ENCODE results near the gene PTPRG.

PTPRG gene

DNA sequence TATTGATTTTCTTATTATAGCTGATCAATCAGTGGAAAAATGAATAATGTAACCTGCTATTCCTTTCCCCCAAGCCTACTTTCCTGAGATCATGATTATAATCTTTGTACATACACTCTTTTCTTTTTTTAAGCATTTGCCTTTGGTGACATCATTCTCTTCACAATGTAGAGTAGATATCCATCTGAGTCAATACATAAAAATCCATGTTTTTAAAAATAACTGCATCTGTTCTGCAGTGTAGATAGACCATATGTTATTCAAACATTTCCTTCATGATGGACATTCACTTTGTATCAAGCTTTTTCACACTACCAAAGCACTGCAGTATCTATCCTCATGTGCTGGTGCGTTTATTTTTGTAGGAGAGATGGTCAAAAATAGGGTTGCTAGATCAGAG, 211.1 kb downstream of the PTPRG start:
- Histone ChIP-seq H3K9me3 (ENCODE audit: control insufficient read depth, low read length) (no peaks in the 10 kb centered on the region), H3K9ac (ENCODE audit: low read length) (no peak overlapping the region), H3K36me3 (ENCODE audit: control insufficient read depth, insufficient read depth, low read length) (no peaks in the 10 kb centered on the region), H3K4me3 (ENCODE audit: low read length) (no peak overlapping the region), H3K27me3 (ENCODE audit: control insufficient read depth, insufficient read depth, low read length) (no peaks in the 10 kb centered on the region), H3K4me1 (ENCODE audit: control insufficient read depth, insufficient read depth, low read length) (no peaks in the 10 kb centered on the region)

GRCh38 chr3:61774279-61774890, 213.0 kb downstream of the PTPRG start:
- H3K4me1 ChIP-seq (ENCODE audit: control insufficient read depth, insufficient read depth, low read length), result no peaks in the 10 kb centered on the region

GRCh38 chr3:61776390-61776789, 215.0 kb downstream of the PTPRG start:
- Histone ChIP-seq H3K36me3 (ENCODE audit: control insufficient read depth, insufficient read depth, low read length) (no peaks in the 10 kb centered on the region), H3K27me3 (ENCODE audit: control insufficient read depth, insufficient read depth, low read length) (no peaks in the 10 kb centered on the region), H3K4me3 (ENCODE audit: low read length) (no peak overlapping the region), H3K4me1 (ENCODE audit: control insufficient read depth, insufficient read depth, low read length) (no peaks in the 10 kb centered on the region), H3K9me3 (ENCODE audit: control insufficient read depth, low read length) (no peaks in the 10 kb centered on the region), H3K9ac (ENCODE audit: low read length) (no peak overlapping the region)

More at GRCh38 chr3:61774279-61774890, 213.0 kb downstream of the PTPRG start:
- H3K4me3 ChIP-seq (ENCODE audit: low read length), result no peak overlapping the region
- no peaks in the 10 kb centered on the region for H3K36me3 ChIP-seq (ENCODE audit: control insufficient read depth, insufficient read depth, low read length)
- H3K9me3 ChIP-seq (ENCODE audit: control insufficient read depth, low read length), result no peaks in the 10 kb centered on the region
- no peaks in the 10 kb centered on the region for H3K27me3 ChIP-seq (ENCODE audit: control insufficient read depth, insufficient read depth, low read length)
- H3K9ac ChIP-seq (ENCODE audit: low read length), result no peak overlapping the region

DNA sequence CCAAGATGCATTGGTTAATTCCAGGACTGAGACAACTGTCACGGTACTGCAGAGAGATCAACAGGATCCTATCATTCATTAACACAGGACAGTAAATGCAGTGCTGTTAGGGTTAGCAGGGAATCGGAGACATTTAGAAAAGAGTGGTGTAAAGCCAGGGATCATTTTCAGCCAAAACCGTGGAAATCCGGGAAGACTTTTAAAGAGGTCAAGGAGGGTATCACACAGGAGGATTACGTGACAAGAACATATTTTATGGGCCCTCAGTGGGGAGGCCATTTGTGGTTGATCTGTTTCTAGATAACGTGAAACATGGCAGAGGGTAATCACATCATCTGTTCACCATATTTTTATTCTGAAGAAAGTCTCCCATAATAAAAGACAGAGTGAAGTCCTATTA, 216.1 kb downstream of the PTPRG start:
- Histone ChIP-seq H3K27me3 (ENCODE audit: control insufficient read depth, insufficient read depth, low read length) (no peaks in the 10 kb centered on the region), H3K4me3 (ENCODE audit: low read length) (no peak overlapping the region), H3K9ac (ENCODE audit: low read length) (no peak overlapping the region), H3K36me3 (ENCODE audit: control insufficient read depth, insufficient read depth, low read length) (no peaks in the 10 kb centered on the region), H3K4me1 (ENCODE audit: control insufficient read depth, insufficient read depth, low read length) (no peaks in the 10 kb centered on the region), H3K9me3 (ENCODE audit: control insufficient read depth, low read length) (no peaks in the 10 kb centered on the region)

DNA sequence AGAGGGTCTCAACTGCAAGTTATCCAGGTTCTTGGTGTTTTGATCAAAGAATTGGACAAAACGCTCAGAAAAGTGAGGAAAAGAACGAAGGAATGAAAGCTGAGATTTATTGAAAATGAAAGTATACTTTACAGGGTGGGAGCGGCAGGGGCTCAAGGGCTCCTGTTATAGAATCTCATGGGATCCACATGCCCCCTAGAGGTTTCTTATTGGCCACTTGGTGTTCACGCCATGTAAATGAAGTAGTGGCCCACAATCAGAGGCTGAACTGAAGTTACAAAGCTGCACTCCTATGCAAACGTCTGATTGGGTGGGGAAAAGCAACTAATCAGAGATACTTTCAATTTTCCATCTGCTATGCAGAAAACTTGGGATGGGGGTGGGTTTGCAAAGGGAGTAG, 216.7 kb downstream of the PTPRG start:
- Histone ChIP-seq H3K4me1 (ENCODE audit: control insufficient read depth, insufficient read depth, low read length) (no peaks in the 10 kb centered on the region), H3K36me3 (ENCODE audit: control insufficient read depth, insufficient read depth, low read length) (no peaks in the 10 kb centered on the region), H3K9me3 (ENCODE audit: control insufficient read depth, low read length) (no peaks in the 10 kb centered on the region), H3K9ac (ENCODE audit: low read length) (no peak overlapping the region), H3K4me3 (ENCODE audit: low read length) (no peak overlapping the region), H3K27me3 (ENCODE audit: control insufficient read depth, insufficient read depth, low read length) (no peaks in the 10 kb centered on the region)

- H3K27me3 ChIP-seq (ENCODE audit: control insufficient read depth, insufficient read depth, low read length), result no peaks in the 10 kb centered on the region
Observed at GRCh38 chr3:61780016-61780415, 218.6 kb downstream of the PTPRG start.

GRCh38 chr3:61780455-61781228, 219.3 kb downstream of the PTPRG start:
- no peaks in the 10 kb centered on the region for H3K27me3 ChIP-seq (ENCODE audit: control insufficient read depth, insufficient read depth, low read length)
- H3K36me3 ChIP-seq (ENCODE audit: control insufficient read depth, insufficient read depth, low read length), result no peaks in the 10 kb centered on the region
- no peaks in the 10 kb centered on the region for H3K4me1 ChIP-seq (ENCODE audit: control insufficient read depth, insufficient read depth, low read length)
- H3K9me3 ChIP-seq (ENCODE audit: control insufficient read depth, low read length), result no peaks in the 10 kb centered on the region
- H3K9ac ChIP-seq (ENCODE audit: low read length), result no peak overlapping the region
- no peak overlapping the region for H3K4me3 ChIP-seq (ENCODE audit: low read length)

More at GRCh38 chr3:61780016-61780415, 218.6 kb downstream of the PTPRG start:
- no peak overlapping the region for H3K4me3 ChIP-seq (ENCODE audit: low read length)
- H3K9ac ChIP-seq (ENCODE audit: low read length), result no peak overlapping the region
- H3K36me3 ChIP-seq (ENCODE audit: control insufficient read depth, insufficient read depth, low read length), result no peaks in the 10 kb centered on the region
- no peaks in the 10 kb centered on the region for H3K4me1 ChIP-seq (ENCODE audit: control insufficient read depth, insufficient read depth, low read length)
- H3K9me3 ChIP-seq (ENCODE audit: control insufficient read depth, low read length), result no peaks in the 10 kb centered on the region

- H3K36me3 ChIP-seq (ENCODE audit: control insufficient read depth, insufficient read depth, low read length), result no peaks in the 10 kb centered on the region
Observed at GRCh38 chr3:61783993-61784718, 222.8 kb downstream of the PTPRG start.

DNA sequence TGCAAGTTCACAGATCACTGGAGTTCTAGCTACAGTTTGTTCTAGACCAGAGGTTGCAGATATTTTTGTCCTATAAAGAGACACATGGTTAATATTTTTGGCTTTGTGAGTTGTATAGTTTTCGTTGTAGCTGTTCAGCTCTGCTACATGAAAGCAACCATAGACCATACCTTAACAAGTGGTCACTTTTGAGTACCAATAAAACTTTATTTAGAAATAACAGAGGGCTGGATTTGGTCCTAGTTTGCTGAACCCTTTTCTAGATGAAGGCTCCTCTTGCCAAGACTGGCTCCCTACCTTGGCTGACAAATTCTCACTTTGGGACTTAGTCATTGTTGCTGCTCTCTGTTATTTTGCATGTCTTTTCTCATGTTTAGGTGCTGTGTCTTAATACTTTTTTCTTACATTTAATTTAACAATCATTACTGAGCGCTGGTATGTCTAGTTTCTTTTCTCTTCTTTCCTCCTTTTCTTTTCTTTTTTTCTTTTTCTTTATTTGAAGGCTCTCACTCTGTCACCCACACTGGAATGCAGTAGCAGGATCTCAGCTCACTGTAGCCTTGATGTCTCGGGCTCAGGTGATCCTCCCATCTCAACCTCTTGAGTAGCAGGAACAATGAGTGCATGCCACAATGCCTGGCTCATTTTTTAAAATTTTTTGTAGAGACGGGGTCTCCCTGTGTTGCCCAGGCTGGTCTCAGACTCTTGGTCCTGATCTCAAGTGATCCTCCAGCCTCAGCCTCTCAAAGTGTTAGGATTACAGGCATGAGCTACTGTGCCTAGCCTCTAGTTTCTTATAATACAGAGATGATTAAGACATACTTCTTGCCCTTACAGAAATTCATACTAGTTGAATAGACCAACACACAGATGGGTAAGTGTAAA, 227.5 kb downstream of the PTPRG start:
- H3K4me3 ChIP-seq (ENCODE audit: low read length), result no peak overlapping the region
- no peaks in the 10 kb centered on the region for H3K36me3 ChIP-seq (ENCODE audit: control insufficient read depth, insufficient read depth, low read length)
- H3K27me3 ChIP-seq (ENCODE audit: control insufficient read depth, insufficient read depth, low read length), result no peaks in the 10 kb centered on the region
- H3K4me1 ChIP-seq (ENCODE audit: control insufficient read depth, insufficient read depth, low read length), result no peaks in the 10 kb centered on the region
- H3K9me3 ChIP-seq (ENCODE audit: control insufficient read depth, low read length), result no peaks in the 10 kb centered on the region
- H3K9ac ChIP-seq (ENCODE audit: low read length), result no peak overlapping the region

More at GRCh38 chr3:61783993-61784718, 222.8 kb downstream of the PTPRG start:
- Histone ChIP-seq H3K4me1 (ENCODE audit: control insufficient read depth, insufficient read depth, low read length) (no peaks in the 10 kb centered on the region), H3K9me3 (ENCODE audit: control insufficient read depth, low read length) (no peaks in the 10 kb centered on the region), H3K4me3 (ENCODE audit: low read length) (no peak overlapping the region), H3K27me3 (ENCODE audit: control insufficient read depth, insufficient read depth, low read length) (no peaks in the 10 kb centered on the region), H3K9ac (ENCODE audit: low read length) (no peak overlapping the region)

DNA sequence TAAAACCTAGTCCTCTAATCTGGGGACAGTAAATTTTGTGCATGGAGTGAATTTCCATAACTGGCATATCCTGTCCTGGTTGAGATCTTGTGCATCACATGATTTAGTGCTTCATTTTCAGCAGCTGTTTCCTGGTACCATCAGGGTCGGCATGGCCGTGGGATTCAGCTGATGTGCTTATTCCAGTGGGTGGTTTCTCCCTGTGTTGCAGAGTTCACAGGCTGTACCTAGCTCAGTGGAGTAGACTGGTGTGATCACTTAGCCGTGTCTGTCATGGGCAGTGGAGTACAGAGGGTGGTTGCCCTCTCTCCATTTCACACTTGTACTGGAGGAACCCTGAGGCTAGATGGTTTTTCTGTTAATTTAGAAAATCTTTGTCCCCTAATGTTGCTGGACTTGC, 228.5 kb downstream of the PTPRG start:
- no peaks in the 10 kb centered on the region for H3K4me1 ChIP-seq (ENCODE audit: control insufficient read depth, insufficient read depth, low read length)
- no peaks in the 10 kb centered on the region for H3K9me3 ChIP-seq (ENCODE audit: control insufficient read depth, low read length)
- H3K4me3 ChIP-seq (ENCODE audit: low read length), result no peak overlapping the region
- no peaks in the 10 kb centered on the region for H3K27me3 ChIP-seq (ENCODE audit: control insufficient read depth, insufficient read depth, low read length)
- no peaks in the 10 kb centered on the region for H3K36me3 ChIP-seq (ENCODE audit: control insufficient read depth, insufficient read depth, low read length)
- H3K9ac ChIP-seq (ENCODE audit: low read length), result no peak overlapping the region

- Histone ChIP-seq H3K36me3 (ENCODE audit: control insufficient read depth, insufficient read depth, low read length) (no peaks in the 10 kb centered on the region), H3K4me3 (ENCODE audit: low read length) (no peak overlapping the region), H3K27me3 (ENCODE audit: control insufficient read depth, insufficient read depth, low read length) (no peaks in the 10 kb centered on the region), H3K9ac (ENCODE audit: low read length) (no peak overlapping the region), H3K9me3 (ENCODE audit: control insufficient read depth, low read length) (no peaks in the 10 kb centered on the region), H3K4me1 (ENCODE audit: control insufficient read depth, insufficient read depth, low read length) (no peaks in the 10 kb centered on the region)
Observed at GRCh38 chr3:61790411-61790810, 229.0 kb downstream of the PTPRG start.

All from mucosa of stomach (tissue), 1 donor.